ENCODE results near the gene DENND10. TPM values are rescaled to one million over a fixed set of nuclear protein-coding genes. Genes with fewer than 3 reads are reported as not detected.

The DENND10 gene
- total RNA-seq, 1 experiment from 2014 or later = 41.2 TPM

GRCh38 chr10:119100434-119101238 lies 3.3 kb upstream of the DENND10 start:
- Histone ChIP-seq H3K27me3 (replicated peaks; ENCODE audit: insufficient read depth, low read depth, low read length, poor library complexity) (no peaks in the 10 kb centered on the region), H3K27ac (ENCODE audit: low read depth, low read length, poor library complexity, severe bottlenecking) (no peak overlapping the region), H3K36me3 (ENCODE audit: insufficient read depth, low read length, poor library complexity, severe bottlenecking) (no peaks in the 10 kb centered on the region), H3K4me1 (ENCODE audit: insufficient read depth, low read length, poor library complexity, severe bottlenecking) (peaks cover 7% of the 10 kb centered on the region), H3K4me3 (ENCODE audit: low read depth, low read length, poor library complexity, severe bottlenecking) (no peak overlapping the region), H3K9me3 (ENCODE audit: low read depth, low read length, poor library complexity, severe bottlenecking) (no peaks in the 10 kb centered on the region)
- TF ChIP-seq EZH2 (IDR thresholded peaks at IDR 0.05; ENCODE audit: borderline replicate concordance, low read depth, low read length, poor library complexity, severe bottlenecking) = no peak
- no peak for TF ChIP-seq CTCF (conservative IDR thresholded peaks at IDR 0.05; ENCODE audit: low read depth, low read length)
- ChIA-PET CTCF (no interaction called here), POLR2A (ENCODE audit: low non-redundant PET) (no interaction called here)
- no TSS peak for BruUV-seq (replicated peaks)
- intact Hi-C loops (cut with micrococcal nuclease; ENCODE audit: unreplicated experiment) = no loop called here
- no peak for DNase-seq (ENCODE audit: low spot score)

- intact Hi-C loops (cut with micrococcal nuclease; ENCODE audit: unreplicated experiment) = no loop called here
- Histone ChIP-seq H3K9me3 (ENCODE audit: low read depth, low read length, poor library complexity, severe bottlenecking) (no peaks in the 10 kb centered on the region), H3K4me3 (ENCODE audit: low read depth, low read length, poor library complexity, severe bottlenecking) (no peak overlapping the region), H3K27ac (ENCODE audit: low read depth, low read length, poor library complexity, severe bottlenecking) (no peak overlapping the region), H3K27me3 (replicated peaks; ENCODE audit: insufficient read depth, low read depth, low read length, poor library complexity) (no peaks in the 10 kb centered on the region), H3K4me1 (ENCODE audit: insufficient read depth, low read length, poor library complexity, severe bottlenecking) (peaks cover 7% of the 10 kb centered on the region), H3K36me3 (ENCODE audit: insufficient read depth, low read length, poor library complexity, severe bottlenecking) (peaks cover 5% of the 10 kb centered on the region)
- no TSS peak for BruUV-seq (replicated peaks)
- TF ChIP-seq CTCF (conservative IDR thresholded peaks at IDR 0.05; ENCODE audit: low read depth, low read length) (no peak), EZH2 (IDR thresholded peaks at IDR 0.05; ENCODE audit: borderline replicate concordance, low read depth, low read length, poor library complexity, severe bottlenecking) (no peak)
- POLR2A ChIA-PET (ENCODE audit: low non-redundant PET) = no interaction called here
- CTCF ChIA-PET = no interaction called here
- DNase-seq (ENCODE audit: low spot score) = no peak
These were observed 2.4 kb upstream of the DENND10 start for GRCh38 chr10:119101366-119102098.

- H3K4me1 ChIP-seq (ENCODE audit: insufficient read depth, low read length, poor library complexity, severe bottlenecking) = peaks cover 7% of the 10 kb centered on the region
- intact Hi-C loops (cut with micrococcal nuclease; ENCODE audit: unreplicated experiment) = no loop called here
- DNase-seq (ENCODE audit: low spot score) = no peak
- H3K36me3 ChIP-seq (ENCODE audit: insufficient read depth, low read length, poor library complexity, severe bottlenecking) = peaks cover 5% of the 10 kb centered on the region
- CTCF ChIA-PET = no interaction called here
- no peaks in the 10 kb centered on the region for H3K9me3 ChIP-seq (ENCODE audit: low read depth, low read length, poor library complexity, severe bottlenecking)
- no peak overlapping the region for H3K27ac ChIP-seq (ENCODE audit: low read depth, low read length, poor library complexity, severe bottlenecking)
- no peaks in the 10 kb centered on the region for H3K27me3 ChIP-seq (replicated peaks; ENCODE audit: insufficient read depth, low read depth, low read length, poor library complexity)
- no TSS peak for BruUV-seq (replicated peaks)
- no peak for TF ChIP-seq EZH2 (IDR thresholded peaks at IDR 0.05; ENCODE audit: borderline replicate concordance, low read depth, low read length, poor library complexity, severe bottlenecking)
- no peak for TF ChIP-seq CTCF (conservative IDR thresholded peaks at IDR 0.05; ENCODE audit: low read depth, low read length)
- POLR2A ChIA-PET (ENCODE audit: low non-redundant PET) = no interaction called here
- no peak overlapping the region for H3K4me3 ChIP-seq (ENCODE audit: low read depth, low read length, poor library complexity, severe bottlenecking)
These were observed 541 bp upstream of the DENND10 start for GRCh38 chr10:119103241-119103902.
